ENCODE measurements around the gene HSCB.
"Not testable (repeated sequence)": the region's sequence is repeated elsewhere in the genome, so short reads cannot be mapped to it uniquely, and the experiment has no call there.

HSCB gene

DNA sequence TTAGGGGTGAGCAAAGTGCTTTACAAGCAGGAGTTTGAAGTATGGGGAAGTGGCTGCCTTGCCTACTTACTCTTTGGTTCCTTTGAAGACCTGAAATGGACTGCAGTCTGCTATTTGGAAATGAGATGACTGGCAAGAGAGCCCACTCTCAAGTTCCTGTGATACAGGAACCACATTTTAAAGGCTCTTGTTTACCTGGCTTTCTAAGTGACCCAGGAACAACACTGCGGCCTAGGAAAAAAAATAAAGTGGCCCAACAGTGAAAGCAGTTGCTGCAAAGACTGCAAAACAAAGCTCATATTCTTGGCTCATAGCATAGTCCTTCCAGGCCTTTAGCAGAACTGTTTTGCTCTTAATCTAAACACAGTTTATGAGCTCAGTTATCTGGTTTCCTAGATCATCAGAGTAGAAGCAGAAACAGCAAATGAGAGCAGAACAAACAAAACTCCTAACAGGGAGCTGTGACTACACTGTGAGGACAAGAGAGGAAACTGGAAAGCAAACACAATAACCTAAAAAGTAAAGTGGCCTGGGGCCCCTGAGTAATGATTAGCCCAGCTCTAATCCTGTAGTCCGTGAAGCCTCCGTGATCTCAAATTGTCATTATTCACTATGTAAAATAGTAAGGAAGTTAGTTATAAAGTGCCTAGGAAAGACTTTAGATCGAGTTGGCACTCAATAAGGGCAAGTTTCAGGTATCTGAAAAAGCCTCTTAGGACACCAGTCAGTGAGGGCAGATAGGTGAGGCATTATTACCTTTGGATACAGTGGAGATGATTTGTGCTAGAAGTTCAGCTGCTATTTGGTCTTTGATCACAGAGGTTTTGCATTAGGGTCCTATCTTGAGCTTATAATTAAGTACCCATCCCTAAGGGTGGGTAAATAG is 42.2 kb downstream of the HSCB start:
- no peak for DNase-seq
- intact Hi-C loops (cut with DNase I), result no loop called here

DNA sequence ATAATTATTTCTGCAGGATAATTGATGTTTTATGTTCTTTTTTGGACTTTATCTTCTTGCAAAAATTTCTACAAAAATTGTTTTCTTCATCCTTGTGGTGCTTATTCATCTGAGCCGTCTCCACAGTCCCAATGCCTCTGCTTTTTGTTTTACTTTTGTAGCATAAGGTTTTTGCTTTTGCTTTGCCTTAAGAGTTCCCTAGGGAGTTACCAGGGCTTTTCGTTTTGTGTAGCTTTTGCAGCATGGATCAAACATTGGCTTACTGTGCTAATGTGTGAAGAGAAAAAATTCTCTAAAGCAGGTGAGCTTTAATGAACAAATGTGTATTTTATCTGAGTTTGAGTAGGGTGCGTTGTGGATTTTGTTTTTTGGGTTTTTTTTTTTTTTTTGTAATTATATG is 46.8 kb downstream of the HSCB start:
- intact Hi-C loops (cut with DNase I), result no loop called here
- no peak for DNase-seq

DNA sequence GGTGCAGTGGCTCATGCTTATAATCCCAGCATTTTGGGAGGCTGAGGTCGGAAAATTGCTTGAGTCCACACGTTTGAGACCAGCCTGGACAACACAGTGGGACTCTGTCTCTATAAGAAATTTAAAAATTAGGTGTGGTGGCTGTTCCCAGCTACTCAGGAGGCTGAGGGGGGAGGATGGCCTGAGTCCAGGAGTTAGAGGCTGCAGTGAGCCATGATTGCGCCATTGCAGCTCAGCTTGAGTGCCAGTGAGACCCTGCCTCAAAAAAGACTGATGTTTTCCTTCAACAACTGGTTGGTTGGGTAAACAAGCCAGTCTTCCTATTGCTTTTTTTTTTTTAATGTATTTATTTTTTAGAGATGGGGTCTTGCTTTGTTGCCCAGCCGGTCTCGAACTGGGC is 49.3 kb downstream of the HSCB start:
- DNase-seq, result no peak
- intact Hi-C loops (cut with DNase I), result no loop called here

DNA sequence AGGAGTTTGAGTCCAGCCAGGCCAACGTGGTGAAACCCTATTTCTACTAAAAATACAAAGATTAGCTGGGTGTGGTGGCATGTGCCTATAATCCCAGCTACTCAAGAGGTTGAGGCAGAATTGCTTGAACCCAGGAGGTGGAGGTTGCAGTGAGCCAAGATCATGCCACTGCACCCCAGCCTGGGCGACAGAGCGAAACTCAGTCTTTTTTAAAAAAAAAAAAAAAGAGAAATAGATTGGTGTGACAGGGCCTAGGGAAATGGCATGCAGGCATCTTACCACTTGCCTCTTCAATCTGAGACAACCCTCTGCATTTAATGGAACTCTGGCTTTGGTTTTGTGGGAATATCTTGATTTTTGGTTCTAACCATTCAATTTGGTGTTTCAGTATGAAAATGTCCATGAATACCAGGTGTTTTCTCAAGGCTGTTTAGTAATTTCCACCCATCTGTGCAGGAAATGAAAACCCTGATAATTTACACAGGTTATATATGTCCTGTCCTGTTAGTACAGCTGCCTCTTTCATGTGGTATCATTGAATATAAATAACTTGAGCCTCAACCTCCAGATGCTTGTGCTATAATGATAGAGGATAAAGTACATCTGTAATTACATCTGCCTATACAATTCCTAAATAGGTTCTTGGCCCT is 50.1 kb downstream of the HSCB start:
- DNase-seq, result no peak
- intact Hi-C loops (cut with DNase I), result no loop called here

DNA sequence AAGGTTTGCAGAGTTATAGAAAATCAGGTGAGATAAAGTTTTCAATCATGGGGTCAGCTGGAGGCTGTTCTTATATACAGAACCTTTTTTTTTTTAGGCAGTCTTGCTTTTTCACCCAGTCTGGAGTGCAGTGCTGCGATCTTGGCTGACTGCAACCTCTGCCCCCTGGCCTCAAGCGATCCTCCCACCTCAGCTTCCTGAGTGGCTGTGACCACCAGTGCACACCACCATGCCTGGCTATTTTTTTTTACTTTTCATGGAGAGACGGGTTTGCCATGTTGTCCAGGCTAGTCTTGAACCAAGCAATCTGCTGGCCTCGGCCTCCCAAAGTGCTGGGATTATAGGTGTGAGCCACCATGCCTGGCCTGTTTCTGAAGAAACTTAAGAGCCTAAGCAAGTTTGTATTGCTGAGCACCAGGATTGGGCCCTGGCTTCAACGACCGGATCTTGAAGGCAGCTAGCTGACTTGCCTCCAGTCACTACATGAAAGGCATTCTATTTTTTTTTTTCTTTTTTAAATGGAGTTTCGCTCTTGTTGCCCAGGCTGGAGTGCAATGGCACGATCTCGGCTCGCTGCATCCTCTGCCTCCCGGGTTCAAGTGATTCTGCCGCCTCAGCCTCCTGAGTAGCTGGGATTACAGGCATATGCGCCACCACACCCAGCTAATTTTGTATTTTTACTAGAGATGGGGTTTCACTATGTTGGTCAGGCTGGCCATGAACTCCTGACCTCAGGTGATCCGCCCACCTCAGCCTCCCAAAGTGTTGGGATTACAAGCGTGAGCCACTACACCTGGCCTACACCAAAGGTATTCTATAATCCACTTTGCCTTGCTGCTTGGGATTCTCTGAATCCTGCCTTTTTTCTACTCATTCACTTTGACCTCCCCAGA is 50.9 kb downstream of the HSCB start:
- intact Hi-C loops (cut with DNase I), result no loop called here

DNA sequence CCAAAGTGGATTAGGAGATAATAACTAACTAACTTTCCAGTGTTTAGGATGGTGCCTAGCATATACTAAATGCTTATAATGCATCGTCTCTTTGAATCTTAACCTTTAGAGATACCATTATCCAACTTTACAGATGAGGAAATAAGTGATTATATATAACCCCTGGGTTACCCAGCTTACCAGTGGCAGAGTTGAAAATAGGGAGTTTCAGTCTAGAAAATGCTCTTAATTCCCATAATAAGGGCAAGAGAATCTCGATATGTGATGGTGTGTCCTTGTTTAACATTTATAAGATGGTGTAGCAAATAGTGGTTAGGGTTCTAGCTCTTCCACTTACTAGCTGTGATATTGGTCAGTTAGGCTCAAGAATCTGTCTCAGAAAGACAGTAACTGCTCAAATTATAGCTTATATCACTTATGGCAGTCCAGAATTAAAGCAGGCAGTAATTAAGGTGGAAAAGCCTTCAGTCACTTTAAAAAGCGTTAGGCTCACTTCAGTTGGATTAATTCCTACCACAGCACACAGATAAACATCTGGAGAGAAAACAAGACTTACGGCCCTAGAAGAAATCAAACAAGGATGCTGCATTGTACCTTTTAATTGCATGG is 52.2 kb downstream of the HSCB start:
- intact Hi-C loops (cut with DNase I), result no loop called here

More for the DNA sequence above, 50.9 kb downstream of the HSCB start:
- DNase-seq, result peak in 1 of 10 donors; percentile 45

DNA sequence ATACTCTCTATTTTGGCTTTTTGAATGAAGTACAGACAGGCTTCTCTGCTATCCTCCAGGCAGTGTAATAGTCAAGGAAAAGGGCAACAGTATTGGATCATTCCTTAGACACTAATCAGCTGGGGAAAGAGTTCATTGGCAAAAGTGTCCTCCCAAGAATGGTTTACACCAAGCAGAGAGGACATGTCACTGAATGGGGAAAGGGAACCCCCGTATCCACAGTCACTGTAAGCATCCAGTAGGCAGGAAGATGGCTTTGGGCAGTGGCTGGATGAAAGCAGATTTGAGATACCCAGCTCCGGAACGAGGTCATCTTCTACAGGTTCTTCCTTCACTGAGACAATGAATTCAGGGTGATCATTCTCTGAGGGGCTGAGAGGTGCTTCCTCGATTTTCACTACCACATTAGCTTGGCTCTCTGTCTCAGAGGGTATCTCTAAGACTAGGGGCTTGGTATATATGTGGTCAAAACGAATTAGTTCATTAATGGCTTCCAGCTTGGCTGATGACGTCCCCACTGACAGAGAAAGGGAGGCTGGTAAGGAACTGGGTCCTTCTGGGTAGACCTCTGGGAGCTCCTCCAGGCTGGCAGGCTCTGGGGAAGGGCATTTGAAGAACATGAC is 53.3 kb downstream of the HSCB start:
- intact Hi-C loops (cut with DNase I), result no loop called here
- DNase-seq, result no peak

More for the DNA sequence above, 52.2 kb downstream of the HSCB start:
- no peak for DNase-seq

DNA sequence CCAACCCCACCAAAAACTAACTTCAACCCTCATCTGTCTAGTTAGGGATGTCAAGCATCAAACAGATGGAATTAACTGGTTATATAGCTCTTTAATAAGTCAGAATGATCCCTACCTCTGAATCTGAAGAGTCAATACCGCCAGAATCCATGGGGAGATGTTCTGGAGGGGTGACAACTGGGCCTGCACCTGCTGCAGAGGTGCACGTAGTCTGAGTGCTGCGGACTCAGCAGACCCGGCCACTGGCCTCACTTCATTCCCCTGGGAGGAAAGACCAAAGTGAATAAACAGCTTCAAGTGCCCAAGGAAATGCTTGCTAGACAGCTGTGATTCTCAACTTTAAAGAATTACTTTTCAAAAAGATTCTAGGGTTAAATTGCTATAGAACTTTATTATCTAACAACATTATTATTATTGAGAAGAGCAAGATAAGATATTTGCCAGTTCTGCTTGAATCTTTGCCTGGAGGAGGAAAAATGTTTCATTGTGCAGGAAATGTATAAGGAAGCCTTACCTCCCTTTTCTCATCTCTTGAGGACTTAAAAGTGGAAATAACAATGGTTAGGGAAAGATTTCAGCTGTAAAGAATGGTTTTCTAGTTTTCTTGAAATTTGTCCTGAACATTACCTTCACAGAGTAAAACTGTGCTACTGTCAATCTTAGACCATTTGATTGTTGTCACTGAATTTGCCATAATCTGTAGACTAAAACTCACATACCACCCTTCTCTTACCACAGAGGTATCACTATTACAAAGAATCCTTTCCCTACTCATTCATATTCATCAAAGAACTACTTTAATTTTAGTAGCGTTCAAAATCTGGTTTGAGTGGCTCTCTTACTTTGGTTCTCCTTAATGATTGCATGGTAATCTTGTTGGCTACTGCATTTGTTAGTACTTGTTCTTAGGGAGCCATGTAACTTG is 54.4 kb downstream of the HSCB start:
- intact Hi-C loops (cut with DNase I), result no loop called here
- no peak for DNase-seq

DNA sequence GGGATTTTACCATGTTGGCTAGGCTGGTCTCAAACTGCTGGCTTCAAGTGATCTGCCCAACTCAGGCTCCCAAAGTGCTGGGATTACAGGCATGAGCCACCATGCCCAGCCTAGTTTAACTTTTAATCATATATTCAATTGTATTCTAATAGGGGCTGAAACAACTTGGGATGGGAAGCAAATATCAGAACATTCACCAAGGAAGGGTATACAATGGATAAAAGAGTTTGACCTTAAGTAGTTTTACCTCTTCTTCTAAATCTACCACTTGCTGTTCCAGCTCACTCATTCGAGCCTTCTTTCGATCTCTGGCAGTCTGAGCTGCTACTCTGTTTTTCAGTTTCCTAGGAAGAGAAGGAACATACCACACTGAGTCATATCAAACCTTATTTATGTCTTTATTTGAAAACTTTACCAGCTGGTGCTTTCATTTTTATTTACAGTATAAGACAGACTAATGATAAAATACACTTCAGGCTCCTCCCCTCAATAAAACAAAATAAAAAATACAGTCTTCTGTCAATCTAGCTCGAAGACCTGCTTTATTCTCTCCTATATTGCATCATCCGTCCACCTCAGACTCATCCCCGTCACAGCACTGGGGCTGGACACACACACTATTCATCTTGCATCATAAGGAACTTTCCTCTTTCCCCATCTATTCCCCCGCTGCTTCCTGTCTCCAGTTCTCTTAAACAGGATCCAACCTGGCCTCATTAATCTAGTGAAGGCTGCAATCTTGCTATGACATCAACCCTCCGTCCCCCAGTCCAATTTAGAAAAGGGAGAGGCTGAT is 57.2 kb downstream of the HSCB start:
- DNase-seq, result no peak
- intact Hi-C loops (cut with DNase I), result no loop called here

DNA sequence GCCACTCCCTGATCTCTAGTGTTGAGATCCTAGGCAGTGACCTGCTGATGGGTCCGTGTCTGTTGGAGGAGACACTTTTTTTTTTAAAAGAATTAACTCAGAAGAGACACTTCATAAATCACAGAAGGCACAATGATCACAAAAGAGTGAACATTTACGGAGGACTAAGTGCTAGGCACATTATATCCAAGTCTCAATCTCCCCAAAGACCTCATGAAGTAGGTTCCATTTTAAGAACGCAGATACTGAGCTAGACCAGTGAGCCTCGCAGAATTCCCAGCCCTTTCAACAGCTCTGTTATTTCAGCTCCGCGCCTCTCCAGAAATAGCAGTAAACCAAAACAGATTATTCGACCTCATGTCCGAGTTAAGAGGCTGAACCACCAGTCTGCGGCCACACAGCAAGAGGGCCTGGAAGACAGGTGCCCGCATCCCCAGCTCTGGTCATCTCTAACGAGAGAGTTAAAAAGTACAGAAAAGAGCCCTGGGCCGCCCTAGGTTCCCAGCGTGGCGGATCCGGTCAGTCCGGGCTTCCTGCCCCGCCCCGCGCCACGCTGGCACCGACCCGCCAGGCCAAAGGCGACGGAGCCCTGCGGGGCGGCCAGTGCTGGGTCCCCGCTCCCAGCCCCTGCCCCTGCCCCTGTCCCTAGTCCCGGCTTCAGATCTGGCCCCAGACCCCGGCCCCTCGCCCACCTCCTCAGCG is 57.9 kb downstream of the HSCB start:
- intact Hi-C loops (cut with DNase I), result no loop called here
- DNase-seq, result peak in 8 of 10 donors; percentile 12 to 91 (median 50)

DNA sequence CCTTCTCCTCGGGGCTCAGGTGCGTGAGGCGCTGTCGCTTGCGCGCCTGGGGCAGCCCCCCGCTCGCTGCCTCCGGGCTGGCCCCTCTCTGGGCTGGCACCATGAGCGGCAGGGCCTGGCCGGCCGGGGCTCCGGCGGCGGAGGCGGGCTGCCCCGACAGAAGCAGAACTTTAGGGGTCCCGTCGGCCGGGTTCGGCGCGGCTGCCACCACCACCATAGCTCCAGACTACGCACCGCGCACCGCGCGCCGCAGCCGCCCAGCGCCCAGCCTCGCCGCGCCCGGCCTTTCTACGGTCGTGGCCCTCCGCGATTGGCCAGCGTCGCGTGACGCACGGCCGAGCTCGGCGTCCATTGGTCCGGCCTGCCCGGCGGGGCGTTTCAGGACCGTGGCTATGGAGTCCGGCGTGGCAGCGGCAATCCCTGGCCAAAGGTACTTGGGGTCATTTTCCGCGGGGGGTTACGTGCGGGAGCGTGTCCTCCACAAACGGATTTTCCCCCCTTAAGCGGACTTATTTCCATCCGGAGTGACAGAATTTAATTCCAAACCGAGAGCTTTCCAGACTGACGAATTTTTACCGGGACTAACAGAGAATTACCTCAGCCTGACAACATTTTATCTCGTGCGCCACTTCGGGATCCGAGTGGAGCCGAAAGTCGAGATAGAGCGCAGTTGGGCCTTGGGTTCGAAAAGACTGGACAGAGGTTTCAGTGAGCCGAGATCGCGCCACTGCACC is 58.6 kb downstream of the HSCB start, which contains the start of gene XBP1:
Gene XBP1 (minus strand): TSS at position 262 of the 734 bp plus-strand sequence.
- intact Hi-C loops (cut with DNase I), result no loop called here

DNA sequence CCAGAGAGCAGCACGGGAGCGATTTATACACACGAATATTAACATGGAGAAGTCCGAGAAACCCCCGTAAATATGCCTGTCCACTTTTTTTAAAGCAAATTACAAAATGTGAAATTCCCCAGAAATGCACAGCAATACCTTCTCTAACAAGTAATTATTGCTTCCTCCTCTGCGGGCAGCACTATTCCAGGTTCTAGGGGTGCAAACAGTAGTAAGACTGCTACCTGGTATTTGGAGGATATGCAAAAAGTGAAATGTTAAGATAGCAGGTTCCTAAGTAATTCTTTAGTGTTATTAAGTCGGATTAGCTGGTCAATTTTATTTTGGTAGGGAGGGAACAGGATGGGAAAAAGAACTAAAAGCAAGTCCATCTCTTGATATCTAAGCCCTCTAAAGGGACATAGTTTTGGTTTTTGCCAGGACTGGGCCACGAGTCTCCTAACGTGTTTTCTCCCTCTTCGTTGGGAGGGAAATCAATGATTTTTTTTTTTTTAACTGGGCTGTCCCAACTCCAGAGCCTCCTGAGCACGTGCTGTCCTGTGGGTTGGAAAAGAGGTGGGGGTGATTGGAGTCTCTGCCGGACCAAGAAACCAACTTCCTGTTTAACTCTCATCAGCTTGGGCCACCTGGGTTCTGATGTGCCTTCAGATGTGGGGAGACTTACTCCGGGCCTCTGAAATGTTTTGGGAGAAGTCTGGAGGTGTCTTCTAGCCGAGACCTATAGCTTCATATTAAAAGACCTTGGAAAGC is 60.2 kb downstream of the HSCB start:
- DNase-seq, result no peak
- intact Hi-C loops (cut with DNase I), result no loop called here

More for the DNA sequence above, 58.6 kb downstream of the HSCB start, which contains the start of gene XBP1:
- peak; percentile 90 to 99 (median 94) for DNase-seq

DNA sequence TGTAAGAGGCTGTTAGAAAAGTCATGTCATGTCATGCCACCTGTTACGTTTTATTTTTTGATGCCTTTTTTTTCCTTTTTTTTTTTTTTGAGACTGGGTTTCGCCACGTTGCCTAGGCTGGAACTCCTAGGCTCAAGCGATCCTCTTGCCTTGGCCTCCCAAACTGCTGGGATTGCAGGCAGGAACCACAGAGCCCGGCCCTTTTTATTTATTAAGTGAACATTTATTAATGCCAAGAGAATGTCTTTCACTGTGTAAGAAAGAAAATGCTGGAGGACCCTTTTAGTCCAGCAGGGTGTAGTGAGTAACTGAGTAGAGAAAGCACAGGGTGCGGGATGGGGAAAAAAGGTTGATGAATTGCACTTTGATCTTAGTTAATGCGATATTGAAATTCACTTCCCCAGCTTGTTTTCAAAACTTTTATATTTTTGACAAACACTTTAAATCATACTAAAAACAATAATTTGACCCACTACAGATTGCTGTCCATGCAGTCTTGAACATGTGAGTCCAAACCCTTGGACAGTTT is 60.8 kb downstream of the HSCB start:
- intact Hi-C loops (cut with DNase I), result no loop called here
- no peak for DNase-seq

DNA sequence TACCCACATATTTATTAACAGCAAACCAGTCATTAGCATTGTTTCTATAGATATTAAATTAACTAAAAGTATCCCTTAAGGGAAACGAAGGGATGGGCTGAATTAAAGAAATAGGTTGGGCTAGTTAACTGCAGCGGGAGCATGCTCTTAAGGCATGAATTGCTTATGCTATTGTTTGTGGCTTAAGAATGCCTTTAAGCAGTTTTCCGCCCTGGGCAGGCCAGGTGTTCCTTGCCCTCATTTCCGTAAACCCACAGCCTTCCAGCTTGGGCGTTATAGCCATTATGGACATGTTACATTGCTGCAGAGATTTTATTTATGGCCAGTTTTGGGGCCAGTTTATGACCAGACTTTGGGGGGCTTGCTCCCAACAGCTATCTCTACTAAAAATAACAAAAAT is 63.6 kb downstream of the HSCB start:
- DNase-seq; intact Hi-C loops (cut with DNase I): not testable (repeated sequence)
